H1 (cell line): Measurements from ENCODE around the gene APP. TPM values are rescaled to one million over a fixed set of nuclear protein-coding genes. Genes with fewer than 3 reads are reported as not detected.

ENCODE experiments used
- CHD7 ChIP-seq: fragments of 300-600 bp; sonication (generic); IDR thresholded peaks from 2 replicates; pipeline ENCODE4 v1.7.1; 2012; ENCODE audit warnings: low read length, moderate library complexity, mild to moderate bottlenecking, inconsistent platforms; ENCODE audit not compliant: insufficient replicate concordance
- NRF1 ChIP-seq: IDR thresholded peaks from 2 replicates; pipeline ENCODE4 v1.6.1; 2011; ENCODE audit warnings: mild to moderate bottlenecking, low read depth, low read length, improper control_type of control experiment
- RAD21 ChIP-seq, 2 experiments: IDR thresholded peaks in 1 of 2; conservative IDR thresholded peaks in 1 of 2; 2 replicates each; pipeline ENCODE4 v1.6.1; 2011; ENCODE audit warnings: low read depth in 2 of 2, low read length in 2 of 2, improper control_type of control experiment in 1 of 2, inconsistent platforms in 1 of 2, mild to moderate bottlenecking in 1 of 2, moderate library complexity in 1 of 2
- SAP30 ChIP-seq: fragments of 300-600 bp; sonication (generic); IDR thresholded peaks from 2 replicates; pipeline ENCODE4 v1.7.1; 2012; ENCODE audit warnings: low read length, moderate library complexity, mild to moderate bottlenecking, inconsistent platforms; ENCODE audit not compliant: insufficient read depth, insufficient replicate concordance
- polyA plus RNA-seq, 7 experiments: library from polyadenylated mRNA; depleted of rRNA in 3 of 7; stranded (reverse) in 5 of 7; unstranded in 2 of 7; fragments of >200 nt in 5 of 7; fragments of 200-250 nt in 2 of 7; gene quantifications; 1 replicate in 5 of 7; 2 replicates in 1 of 7; 4 replicates in 1 of 7; pipeline versions ENCODE4 v1.2.1 to v1.2.3, GENCODE V29; 2011 to 2013; ENCODE audit warnings: missing spikeins in 2 of 7, mixed read lengths in 2 of 7
- total RNA-seq: library from RNA; stranded (reverse); fragmentation: NEBNext Ultra II Directional; extraction: Animal tissue kit (Norgen Biotek cat#: 25700); gene quantifications from 2 replicates; pipeline ENCODE4 v1.2.1, GENCODE V29; 2021

Gene APP
- total and polyA plus RNA-seq, 2 of the 8 experiments (the other 6 are each of a cell fraction or from before 2014, with no cell fraction given): 375 to 551 TPM

DNA sequence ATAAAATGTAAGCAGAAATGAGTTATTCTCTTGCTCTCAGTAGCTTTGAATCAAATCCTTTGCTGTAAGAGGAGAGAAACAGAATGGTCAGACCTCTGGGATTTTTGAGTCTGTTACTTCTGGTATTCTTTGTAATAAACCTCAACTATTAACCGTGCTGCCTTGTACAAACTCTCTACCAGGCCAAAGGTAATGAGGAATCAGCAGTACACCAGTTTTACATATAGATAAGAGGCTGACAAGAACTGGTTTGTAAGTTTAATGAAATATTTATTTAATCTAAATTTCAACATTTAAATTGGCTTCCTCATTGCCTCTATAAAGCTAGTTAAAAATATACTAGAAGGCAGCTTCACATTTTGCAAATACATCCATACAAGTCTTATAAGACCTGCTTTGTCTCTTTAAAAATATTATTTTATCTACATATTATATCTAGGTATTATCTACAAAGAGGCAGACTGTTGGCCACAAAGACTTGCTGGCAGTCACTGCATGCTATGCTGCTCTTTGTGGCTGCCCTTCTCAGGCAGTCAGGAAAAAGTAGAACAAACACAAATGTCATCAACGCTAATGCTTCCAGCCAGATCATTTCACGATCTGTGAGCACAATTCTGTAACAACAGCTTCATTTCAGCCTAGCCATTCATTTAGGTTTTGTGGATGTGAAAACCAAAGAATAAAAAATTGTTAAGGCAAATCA lies 262.8 kb downstream of the APP start (continued):
- no peak for TF ChIP-seq SAP30
- no peak for TF ChIP-seq RAD21 (IDR thresholded peaks at IDR 0.05 in 1 of 2, conservative IDR thresholded peaks at IDR 0.05 in 1 of 2; ENCODE audit: low read depth in 2 of 2, low read length in 2 of 2)
- no peak for TF ChIP-seq CHD7
- TF ChIP-seq NRF1: no peak
